NCI-H345 treated with DMSO at 0.1 percent for 48 hours (cell line): ENCODE data around the gene AQP2.

Experiments used
- DNase-seq: peaks from one replicate; lab custom pipeline; 2025; ENCODE audit not compliant: unreplicated experiment; lab: John Stamatoyannopoulos, UW

AQP2 gene

DNA sequence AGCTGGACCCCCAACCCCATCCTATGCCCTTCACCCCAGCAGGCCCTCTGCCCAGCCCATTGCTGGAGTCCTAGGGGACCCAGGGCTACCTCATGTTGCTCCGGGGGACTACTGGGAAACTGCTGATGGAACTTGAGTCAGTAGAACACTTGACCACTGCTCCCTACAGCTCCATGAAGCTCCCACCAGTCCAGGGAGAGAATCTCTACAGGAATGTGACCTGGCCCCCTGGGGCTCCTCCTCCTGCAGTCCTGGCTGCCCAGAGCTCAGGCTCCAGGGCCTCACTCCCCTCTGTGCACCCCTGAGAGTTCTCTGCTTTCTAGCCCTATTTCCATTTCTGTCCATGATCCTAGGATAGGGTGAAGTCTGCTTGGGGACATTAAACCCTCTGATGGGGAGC lies 10.8 kb upstream of the AQP2 start:
- no peak for DNase-seq

DNA sequence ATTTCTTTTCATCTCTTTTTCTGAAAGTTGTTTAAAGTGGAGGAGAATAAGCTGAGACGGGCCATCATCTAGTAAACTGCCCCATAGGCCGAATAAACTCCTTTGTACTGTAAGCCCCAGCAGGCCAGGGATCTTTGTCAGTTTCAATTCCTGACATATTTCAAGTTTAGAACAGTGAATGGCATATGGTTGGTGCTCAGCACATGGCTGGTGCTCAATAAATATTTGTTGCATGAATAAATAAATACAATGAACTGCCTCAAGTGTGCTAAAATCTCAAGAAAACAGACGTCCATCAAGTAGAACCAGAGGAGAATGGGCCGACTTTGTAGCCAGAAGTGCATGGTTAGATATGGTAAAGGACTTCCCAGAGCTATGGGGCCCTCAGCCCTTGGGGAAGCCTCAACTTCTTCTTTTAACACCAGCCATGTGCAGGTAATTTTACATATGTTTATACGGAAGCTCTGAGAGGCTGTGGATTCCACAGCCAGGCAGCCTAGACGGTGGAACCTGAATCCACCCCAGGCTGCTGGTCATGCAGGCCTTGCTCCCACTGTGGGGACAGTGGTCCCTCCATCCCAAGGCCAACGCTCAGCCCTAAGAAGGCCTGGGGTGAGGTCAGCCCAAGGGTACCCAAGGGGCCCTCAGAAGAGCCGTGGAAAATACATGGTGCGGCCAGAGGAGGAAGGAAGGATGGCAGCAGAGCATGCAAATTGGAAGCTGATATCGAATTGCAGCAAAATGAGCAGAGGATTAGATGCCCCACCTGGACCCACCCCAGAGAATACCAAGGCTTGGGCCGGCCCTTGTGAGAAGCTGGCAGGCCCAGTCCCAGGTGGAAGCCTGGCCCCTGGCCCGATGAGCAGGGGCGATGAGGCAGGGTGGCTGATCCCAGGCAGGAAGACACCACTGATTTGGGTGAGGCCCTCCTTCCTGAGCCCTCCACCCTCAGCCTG lies 8.7 kb upstream of the AQP2 start:
- no peak for DNase-seq

DNA sequence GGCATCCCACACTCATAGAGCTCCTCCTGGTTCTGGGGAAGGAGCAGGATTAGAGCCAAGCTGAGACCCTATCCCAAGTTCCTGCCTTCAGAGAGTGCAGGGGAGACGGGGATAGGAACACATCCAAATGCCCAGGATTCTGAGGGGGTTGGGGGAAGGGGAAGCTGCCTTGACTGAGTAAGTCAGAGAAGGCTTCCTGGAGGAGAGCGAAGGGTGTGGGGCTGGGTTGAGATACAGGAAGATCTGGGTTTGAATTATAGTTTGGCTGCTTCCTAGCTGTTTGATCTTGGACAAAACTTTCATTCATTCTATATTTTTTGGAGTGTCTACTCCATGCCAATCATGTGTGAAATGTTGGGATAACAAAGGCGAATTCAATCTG lies 8.0 kb upstream of the AQP2 start:
- DNase-seq, result no peak

DNA sequence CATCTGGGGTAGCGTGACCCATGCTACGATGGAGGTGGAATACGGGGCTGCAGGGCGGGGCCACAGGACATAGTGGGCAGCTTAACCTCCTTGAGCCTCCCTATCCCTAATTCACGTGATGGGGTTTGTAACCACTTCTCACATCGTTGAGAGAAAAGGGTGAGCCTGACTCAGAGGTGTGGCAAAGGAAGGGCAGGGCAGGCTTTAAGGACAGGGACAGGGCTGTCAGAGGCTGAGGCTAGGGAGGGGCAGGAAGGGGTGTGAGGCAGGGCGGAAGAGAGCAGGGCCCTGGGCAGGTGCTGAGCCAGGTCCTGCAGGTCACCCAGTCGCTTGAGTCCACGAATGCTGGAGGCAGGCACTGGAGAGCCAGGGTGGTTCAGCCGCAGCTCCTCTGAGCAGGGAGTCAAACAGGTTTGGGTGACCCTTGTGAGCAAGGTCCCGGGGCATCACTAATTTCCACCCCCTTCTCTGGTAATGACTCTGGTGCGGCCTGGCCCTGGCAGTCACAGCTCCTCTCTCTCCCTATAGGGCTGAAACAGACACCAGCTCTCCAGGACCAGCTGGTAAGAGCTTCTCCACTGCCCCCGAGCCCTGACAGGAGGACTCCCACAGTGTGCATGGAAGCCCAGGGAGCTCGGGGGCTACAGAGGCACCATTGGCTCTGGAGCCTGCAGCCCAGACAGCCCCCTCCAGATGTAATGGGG lies 7.5 kb upstream of the AQP2 start:
- no peak for DNase-seq

DNA sequence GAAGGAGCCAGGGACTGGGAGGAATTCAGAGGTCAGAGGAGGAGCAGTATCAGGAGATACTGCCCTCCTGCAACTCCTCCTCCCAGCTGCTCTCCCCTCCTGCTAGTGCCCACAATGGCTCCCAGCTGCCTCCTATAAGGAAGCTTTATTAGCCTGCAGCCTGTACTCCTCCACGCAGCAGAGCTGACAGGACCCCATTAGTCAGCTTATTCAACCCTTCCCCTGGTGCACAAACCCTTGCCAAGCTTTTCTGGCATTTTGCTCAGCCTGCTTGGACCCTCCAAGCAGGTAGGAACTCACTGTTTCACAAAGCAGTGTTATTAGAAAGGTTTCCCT lies 6.9 kb upstream of the AQP2 start:
- no peak for DNase-seq

DNA sequence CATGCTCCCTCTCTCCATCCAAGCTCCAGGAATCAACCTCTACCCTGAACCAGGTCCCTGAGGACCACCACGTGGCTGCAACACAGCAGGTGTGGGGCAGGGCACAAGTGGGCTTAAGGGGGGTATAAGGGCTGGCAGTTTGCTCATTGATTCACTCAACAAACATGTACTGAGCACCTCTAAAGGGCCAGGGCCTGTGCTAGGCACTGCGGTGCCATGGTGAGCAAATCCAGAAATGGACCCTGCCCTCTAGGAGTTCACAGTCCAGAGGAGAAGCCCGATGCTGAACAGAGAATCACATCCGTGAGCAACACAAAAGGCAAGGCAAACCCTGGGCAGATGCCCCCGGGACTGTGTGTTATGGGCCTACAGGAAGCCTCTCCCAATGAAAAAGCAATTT lies 6.5 kb upstream of the AQP2 start:
- DNase-seq, result no peak

DNA sequence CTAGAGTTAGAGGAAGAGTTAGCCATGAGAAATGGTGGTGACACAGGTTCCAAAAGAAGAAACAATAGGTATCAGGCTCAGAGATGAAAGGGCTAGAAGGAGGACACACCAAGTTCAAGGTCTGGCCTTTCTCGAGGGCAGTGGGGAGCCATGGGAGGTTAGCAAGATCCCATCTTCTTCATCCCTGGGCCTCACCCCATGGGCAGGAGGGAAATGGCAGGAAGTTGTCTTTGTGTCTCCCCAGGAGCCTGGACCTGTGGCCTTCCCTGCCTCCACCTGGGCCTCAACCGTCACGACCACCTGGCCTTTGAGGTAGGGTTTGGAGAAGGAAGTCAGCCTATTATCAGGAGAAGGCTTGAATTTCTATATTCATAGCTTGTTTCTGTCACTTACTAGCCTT lies 5.8 kb upstream of the AQP2 start:
- no peak for DNase-seq

DNA sequence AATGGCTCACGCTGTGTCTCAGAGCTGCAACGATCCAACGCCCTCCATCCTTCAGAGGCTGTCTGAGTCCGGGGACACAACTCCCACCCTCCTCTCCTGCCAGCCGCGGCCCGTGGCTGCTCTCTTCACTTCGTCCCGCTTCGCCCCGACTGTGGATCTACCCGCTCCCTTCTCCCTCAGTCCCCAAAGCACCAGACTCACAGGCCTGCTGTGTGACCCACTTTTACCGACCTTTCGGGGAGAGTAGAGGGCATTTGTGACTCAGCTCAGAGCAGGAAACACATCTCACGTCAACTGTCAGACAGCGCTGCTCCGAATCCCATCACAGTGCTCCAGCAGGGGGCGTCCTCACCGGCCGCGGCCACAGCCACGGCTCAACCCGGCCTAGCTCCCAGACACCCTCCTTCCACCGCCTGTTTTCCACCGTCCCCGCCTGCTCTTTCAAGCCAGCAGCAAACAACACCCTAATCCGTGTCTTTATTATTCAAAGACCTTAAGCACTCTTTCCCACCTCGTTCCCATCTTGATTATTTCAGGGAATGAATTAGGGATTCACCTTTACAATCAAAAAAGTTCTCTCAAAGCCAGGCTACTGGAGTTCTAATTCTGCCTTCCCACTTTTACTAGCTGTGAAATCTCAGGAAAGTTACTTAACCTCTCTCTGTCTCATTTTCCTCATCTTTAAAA lies 5.0 kb upstream of the AQP2 start:
- no peak for DNase-seq

DNA sequence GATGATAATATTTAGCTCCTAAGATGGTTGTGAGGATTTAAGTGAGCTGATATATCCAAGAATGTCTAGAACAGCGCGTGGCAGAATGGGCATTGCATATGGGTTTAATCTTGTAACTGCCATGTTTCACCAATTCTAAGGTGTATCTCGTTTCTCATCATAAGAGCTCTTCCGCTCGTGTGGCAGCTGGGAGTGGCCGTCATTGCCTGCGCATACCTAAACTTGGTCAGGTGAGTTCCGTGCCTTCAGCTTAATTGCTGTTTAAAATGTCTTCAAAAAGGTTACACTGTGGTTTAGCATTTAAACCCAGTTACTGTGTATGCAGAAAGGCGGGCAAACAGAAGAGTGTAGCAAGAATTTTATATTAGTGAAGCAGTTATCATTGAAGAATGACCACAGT lies 4.5 kb upstream of the AQP2 start:
- DNase-seq, result no peak

DNA sequence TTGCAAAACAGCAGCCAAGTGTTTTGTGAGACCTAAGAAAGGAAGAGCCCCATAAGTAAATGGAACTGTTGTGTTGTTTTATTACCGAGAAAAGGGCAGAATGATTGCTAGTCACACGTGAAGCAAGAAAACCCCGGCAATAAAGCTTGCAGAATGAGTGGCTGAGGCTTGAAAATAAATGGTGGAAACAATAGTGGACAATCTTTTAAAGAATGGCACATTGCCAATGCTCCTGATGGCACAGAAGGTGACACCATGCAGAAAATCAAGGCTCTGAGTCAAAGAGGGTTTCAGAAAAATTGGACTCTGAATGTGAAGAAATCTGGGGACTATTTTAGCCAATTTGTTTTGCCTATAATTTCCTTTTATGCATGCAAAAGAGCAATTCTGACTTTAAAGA lies 4.0 kb upstream of the AQP2 start:
- DNase-seq, result no peak

DNA sequence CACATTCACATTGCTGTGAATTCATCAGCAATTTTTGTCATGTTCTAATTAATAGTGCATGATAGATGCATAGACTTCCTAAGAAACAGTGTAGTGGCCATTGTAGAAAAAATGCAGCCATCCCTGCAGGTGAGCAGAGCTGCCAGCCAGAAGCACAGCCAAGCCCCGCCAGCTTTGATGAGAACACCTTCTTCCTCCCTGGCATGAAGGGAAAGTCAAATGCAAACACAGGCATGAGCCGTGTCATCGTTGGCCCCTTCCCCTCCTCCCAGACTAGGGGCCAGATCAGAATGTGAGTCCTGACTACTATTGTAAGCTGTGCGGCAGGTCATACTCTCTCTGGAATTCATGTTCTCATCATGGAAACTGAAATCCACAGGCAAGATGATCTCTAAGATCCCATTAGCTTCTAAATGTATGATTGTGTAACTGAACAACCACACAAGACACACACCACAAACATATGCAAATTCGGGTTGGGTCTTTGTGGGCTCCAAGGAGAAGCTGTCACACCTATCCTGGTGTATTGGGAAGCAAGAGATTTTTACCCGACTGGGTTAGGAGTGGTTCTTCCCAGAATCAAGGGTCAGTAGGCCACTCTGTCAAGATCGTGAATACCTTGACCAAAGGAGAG lies 2.8 kb upstream of the AQP2 start:
- DNase-seq, result no peak

DNA sequence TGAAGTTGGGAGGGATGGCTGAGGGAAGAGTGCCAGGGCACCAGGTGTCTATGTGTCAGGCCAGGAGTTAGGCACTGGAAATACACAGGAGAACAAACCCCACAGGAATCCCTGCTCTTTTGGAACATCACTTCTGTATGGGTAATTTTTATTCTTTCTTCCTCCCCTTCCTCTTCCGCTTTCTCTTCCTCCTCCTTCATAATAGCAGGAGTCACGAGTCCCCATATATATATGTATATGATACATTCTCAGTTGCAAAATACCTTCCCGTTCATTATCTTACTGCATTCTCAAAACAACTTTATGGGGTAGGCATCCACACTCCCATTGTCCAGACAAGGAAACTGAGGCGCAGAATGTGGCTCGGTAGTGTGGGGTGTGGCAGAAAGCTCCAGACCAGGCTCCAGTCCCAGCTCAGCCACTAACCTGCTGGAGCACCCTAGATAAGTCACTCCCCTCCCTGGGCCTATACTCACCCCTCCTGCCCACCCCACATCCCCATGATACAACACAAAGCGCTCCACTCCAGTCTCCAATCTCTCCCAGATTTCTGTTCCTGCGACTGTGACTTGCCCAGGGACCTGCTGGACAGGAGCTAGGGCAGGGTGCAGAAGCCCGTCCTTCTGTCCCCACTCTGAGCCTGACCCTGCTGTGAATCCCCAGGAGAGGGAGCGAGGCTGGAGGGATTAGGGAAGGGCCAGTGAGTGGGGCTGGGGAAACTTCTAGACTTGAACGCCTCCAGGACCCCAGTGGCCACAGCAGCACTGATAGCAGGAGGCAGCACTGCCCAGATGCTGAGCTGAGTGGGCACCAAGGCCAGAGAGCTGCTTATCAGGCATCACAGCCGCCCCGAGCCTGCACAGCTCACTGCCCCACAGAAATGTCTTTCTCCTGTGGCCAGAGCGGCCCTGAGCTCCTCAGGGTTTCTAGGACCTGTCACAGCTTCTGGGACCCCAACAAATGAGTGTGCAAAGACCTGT lies 1.4 kb upstream of the AQP2 start:
- no peak for DNase-seq

DNA sequence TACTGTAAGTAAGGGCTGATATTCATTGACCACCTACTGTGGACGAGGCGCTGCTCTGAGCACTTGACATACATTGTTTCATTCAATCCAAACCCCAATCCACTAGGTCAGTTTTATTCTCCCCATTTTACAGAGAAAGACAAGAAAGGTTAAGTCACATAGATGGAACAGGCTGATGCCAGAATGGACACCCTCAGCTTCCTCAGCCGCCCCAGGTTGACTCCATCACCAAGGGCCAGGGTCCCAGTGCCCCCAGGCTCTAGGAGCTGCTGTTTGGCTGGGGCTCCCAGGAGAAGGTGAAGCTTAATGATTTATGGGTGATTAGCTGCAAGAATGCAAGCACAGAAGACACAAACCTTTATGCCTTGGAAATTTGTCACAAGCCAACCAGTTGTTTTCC lies 671 bp upstream of the AQP2 start:
- DNase-seq, result no peak

DNA sequence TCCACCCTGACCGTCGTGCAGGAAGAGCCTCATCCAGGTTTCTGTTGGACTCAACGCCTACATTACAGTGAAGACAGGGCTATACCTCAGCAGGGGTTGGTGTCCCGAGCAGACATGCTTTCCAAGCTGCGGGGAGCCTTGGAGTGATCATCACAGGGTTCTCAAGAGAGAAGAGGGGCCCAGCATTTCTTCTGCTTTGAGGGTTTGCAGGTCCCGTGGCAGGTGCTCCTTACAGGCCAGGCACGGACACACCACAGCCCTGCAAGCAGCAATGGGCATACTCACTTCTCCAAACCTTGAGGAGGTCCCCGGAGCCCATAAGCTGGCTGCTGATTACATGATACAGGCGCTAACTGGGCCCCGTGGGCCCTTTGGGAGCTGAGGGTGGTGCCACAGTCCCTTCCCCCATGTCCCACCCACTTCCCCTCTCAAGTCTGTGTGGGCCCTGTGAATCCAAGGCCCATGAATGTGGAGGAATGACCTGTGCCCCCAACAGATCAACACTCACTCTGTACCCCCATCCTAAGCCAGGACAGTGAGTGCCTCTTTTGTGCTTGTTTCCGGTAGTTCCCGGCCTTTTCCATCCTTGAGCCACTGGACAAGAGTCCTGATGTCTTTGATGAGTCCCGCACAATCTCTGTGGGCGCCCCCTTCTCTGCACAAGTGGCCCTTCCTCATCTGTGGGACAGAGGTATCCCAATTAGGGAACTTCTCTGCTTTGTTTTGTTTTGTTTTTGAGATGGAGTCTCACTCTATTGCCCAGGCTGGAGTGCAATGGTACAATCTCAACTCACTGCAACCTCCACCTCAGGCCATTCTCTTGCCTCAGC lies 1.1 kb downstream of the AQP2 start:
- no peak for DNase-seq

DNA sequence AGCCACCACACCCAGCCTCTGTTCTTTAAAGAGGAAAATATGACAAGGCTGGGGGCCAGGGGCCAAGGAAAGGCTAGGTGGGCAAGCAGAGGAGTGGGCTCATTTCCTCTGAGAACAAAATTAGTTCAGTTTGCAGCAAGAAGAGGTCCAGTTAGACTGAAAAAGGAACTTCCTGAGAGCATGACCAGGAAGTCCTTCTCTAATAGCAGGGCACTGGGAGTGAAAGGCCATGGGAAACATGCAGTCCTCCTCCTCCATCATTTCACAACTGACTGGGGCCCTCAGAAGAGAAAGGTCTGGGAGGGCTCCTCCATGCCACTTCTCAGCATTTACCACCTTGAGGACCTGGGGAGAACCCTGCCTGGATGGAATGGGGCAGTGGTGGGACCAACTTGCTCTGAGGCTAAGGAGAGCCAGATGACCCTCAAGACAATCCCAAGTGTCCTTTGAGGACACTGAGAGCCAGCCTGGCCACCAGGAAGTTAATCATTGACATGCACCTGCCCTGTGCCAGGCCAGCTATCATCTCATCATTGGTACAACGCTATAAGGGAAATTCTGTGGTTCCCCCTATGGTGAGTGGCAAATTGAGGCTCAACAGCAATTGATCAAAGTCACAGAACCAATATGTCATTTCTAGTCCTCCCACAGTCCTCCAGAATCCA lies 2.0 kb downstream of the AQP2 start:
- no peak for DNase-seq

DNA sequence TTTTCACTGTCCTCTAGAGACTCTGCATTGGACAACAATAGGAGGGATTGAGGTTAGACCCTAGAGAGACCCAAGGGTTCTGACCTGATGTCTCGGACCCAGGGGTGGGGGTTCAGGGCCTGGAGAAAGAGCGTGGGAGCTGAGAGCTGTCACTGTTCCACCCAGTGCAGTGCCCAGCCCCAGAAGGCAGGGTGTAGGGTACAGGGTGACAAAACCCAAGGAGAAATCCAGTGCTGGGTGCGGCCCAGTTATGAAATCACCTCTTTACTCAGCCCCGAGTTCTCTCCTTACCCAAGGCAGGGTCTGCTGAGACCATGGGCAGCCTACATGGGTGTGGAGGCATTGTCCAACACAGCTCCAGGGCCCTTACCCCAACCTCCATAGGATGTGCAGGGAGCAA lies 2.6 kb downstream of the AQP2 start:
- no peak for DNase-seq

DNA sequence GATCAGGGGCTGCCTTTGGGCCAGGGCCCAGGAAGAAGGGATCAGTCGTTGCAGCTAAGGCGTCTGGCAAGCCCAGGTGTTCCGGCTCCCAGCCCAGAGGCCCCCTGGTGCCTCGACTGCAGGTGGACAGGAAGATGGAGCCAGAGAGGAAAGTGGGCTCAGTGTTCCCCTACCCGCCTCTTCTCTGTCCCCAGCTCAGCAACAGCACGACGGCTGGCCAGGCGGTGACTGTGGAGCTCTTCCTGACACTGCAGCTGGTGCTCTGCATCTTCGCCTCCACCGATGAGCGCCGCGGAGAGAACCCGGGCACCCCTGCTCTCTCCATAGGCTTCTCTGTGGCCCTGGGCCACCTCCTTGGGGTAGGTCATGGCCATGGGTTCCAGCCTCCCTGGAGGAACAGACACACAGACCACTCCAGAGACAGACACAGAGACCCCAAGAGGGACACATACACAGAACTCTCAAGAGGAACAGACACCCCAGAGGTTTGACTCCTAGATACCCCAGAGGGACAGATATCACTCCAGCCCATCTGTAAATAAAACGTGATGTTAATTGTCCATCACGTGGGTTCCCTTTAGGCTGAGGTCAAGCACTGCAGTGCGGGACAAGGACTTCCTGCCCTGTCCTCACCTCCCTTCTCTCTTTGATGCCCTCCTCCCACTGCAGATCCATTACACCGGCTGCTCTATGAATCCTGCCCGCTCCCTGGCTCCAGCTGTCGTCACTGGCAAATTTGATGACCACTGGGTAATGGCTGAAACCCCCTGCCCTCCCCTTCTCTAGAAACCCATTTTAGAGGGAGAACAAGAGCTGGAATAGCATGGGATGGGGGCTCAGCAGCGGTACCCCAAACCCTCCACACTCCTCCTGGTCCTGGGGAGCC lies 3.7 kb downstream of the AQP2 start:
- DNase-seq, result no peak
